GM19324 (cell line): Measurements from ENCODE around the gene SIRPB2.

Experiments used
- ATAC-seq: cut with Tn5 transposase; IDR thresholded peaks from one replicate; pipeline ENCODE4 v1.9.1; 2021; ENCODE audit warnings: mild to moderate bottlenecking, moderate library complexity; ENCODE audit not compliant: unreplicated experiment, low FRiP score

SIRPB2 gene

DNA sequence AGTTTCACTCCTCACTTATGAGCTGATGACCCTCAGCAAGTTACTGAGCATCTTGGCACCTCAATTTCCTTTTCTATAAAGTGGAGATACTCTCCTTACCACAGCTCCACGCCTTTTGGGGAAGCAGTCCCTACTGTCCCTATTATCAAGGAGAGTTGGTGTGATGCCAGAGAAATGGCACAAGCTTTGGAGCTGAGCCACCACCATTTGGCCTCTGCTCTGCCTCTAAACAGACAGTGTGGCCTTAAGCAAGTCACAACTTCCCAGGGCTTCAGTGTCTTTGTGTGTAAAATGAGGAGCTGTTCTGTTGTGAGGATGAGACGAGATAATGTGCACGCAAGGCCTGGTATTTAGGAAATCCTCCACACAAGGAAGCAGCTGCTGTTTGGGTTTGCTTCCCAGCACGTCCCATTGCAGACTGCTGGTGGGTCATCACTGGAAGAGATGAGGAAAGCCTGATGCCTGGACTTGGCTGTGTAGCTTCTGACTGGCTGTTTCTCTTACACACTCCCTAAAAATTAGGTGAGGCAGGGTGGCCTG lies 43.1 kb downstream of the SIRPB2 start:
- ATAC-seq: no peak

DNA sequence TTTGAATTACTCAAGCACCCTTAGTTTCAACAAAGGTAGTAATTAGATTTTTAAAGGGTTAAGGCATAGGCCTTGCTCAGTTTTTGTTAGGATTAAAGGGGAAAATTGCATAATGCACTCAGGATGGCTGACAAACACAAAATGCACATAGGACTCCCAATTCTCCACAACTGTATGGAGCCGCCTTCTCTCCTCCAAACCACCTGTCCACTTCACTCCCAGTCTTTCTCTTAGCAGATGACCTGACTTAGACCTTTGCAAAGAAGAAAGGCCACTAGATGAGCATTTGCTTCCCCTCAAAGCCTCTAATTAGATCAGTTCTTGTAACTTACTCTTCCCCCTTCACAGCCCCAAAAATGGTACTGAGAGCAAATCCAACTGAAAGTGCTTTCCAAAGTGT lies 44.7 kb downstream of the SIRPB2 start:
- no peak for ATAC-seq

DNA sequence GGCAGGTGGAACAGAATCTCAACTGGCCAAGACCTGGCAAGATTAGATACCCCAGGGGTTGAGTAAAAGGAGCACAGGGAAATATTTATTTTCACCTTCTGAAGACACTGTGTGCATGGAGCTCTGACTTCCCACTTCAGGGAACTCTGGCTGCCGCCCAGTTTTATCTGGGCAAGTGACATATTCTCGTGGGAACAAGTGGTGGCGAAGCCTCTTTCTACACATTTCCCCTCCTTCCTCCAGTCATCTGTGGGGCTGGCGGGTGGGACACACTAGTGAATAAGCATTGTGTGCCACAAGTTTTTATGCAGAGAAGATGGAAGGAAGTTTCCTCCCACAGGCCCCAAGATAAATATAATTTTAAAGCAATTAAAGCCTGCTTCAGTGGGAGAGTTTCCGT lies 48.1 kb downstream of the SIRPB2 start:
- no peak for ATAC-seq

DNA sequence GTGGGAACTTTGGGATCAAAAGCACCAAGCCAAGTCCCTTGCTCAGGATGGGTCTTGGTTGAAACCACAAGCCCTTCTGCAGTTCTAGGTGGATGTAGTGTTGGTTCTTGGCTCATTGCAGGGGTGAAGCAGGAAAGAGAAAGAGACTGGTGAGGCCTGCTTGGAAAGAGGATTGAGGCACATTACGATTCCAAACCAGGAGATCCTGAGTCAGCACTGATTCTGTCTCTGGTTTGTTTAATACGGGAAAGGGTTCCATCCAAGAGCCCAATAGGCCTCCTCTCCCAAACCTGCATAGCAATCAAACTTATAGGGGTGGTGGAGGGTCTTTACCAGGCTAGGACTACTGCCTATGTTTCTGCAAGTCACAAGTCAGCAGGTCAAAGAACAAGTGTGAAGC lies 48.9 kb downstream of the SIRPB2 start:
- ATAC-seq: no peak

GRCh38 chr20:1441133-1441532 lies 50.1 kb downstream of the SIRPB2 start:
- ATAC-seq: no peak

GRCh38 chr20:1440024-1440423 lies 51.2 kb downstream of the SIRPB2 start:
- no peak for ATAC-seq

DNA sequence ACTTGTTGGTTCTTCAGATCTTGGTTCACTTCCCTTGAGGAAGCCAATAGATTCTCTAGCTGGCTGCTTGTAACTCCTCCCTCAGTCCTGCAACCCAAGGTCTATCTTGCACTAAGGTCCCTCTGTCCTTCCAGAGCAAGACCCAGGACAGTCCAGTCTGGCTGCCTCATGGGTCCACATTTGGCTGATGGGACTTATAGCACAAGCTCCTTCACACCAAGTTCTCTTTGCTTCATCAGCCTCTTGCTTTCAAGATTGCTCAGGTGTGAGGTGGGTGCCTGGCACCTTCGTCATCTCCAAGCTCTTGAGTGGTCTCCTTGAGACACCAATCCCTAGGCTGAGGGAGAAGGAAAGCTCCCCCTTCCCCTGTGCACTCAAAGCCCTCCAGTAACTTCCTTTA lies 52.9 kb downstream of the SIRPB2 start:
- no peak for ATAC-seq

DNA sequence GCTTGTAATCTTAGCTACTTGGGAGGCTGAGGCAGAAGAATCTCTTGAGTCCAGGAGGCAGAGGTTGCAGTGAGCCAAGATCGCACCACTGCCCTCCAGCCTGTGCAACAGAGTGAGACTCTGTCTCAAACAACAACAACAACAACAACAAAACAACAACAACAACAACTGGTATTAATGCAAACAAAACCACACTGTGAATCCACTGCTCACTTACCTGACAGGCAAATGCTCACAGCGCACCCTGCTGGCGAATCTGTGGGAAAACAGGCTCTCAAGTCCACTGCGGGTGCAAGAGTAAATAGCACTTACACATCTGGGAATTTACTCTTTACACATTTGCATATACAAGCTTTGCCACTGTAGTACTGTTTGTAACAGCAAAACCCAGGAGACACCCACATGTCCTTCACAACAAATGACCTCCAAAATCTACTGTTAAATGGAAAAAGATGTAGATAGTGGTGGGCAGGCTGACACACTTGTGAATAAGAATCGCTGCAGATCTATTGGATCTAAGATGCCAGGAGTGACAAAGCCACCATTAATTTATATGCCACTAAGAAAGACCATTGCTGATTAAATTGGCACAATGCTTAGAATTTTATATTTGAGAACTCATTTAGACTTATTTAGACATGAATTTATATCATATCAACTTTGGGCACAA lies 53.9 kb downstream of the SIRPB2 start:
- ATAC-seq: no peak

DNA sequence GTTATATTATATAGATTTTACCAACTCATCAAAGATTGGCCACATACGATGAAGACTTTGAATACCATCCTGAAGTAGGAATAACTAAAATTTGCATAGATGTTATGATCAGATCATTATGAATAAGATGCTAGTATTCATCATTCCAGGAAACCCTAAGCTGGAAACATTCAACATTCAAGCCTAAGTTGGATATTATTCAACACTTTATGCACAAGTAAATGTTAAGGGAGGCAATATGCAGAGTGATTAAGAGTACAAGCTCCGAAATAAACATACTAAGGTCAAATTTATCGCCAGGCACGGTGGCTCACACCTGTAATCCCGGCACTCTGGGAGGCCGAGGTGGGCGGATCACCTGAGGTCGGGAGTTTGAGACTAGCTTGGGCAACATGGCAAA lies 55.0 kb downstream of the SIRPB2 start:
- ATAC-seq: no peak

GRCh38 chr20:1435337-1435699 lies 55.9 kb downstream of the SIRPB2 start:
- no peak for ATAC-seq

- ATAC-seq: peak; percentile 79
Observed at GRCh38 chr20:1434571-1435336, 56.5 kb downstream of the SIRPB2 start.

GRCh38 chr20:1431158-1431557 lies 60.1 kb downstream of the SIRPB2 start:
- no peak for ATAC-seq

- ATAC-seq: no peak
Observed at GRCh38 chr20:1430004-1430451, 61.2 kb downstream of the SIRPB2 start.

DNA sequence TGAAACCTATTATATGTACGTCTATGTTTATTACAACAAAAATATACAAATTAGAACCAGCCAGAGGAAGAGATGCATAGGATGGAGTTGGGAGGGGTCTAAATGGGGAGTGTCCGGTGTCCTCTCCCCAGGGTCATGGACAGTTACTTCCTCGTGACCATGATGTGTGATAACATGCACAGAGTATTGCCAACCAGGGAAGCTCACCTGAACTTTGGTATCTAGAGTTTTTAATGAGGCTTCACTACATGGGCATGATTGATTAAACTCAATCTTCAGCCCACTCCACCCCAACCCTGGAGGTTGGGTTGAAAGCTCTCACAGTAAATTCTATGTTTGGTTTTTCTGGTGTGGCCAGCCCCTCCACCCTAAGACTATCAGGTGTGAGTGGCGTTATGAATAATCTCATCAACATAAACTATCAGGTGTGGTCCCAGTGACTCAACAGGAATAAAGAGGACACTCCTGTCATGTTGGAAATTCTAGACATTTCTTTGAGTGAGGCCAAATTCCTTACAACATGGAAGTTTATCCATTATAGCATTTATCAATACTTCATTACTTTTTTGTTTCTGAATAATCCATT lies 62.0 kb downstream of the SIRPB2 start:
- ATAC-seq: no peak

- no peak for ATAC-seq
Observed at GRCh38 chr20:1427457-1428054, 63.7 kb downstream of the SIRPB2 start.

DNA sequence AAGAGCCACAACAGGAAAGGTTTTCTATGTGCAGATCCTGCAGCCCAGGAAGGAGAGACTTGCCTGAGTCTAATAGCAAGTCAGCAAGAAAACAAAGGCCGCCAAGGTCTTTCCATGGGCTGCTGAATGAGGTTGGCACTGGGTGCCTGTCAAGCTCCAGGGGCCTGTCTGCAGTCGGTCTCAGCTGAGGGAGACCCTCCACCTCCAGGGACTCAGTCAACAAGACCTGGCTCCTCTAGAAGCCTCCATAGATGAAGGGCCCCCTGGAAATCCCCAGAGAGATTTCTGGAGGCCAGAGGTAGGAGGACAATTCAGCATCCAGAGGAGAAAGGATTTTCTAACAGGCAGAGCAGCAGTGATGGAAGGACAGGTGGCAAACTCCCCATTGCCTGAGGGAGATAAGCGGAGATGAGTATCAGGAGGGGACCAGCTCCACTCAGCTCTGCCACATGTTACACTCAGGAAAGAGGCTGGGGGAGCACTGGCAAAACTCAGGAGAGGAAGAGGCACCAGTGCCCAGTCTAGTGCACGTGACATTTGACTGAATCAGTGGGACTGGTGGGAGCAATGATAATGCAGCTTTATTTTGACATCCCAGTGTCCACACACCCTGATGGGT lies 64.9 kb downstream of the SIRPB2 start:
- ATAC-seq: no peak
